Suprapubic skin (tissue), 4 donors: Measurements from ENCODE around the gene LDAH. TPM values are rescaled to one million over a fixed set of nuclear protein-coding genes. Genes with fewer than 3 reads are reported as not detected.
A peak's percentile ranks its signal among the peaks of the same experiment; 100 is the strongest.
"Not testable (repeated sequence)": the region's sequence is repeated elsewhere in the genome, so short reads cannot be mapped to it uniquely, and the experiment has no call there.

Experiments
- DNase-seq, 2 donors: peaks; one replicate each; pipeline ENCODE4 v3.0.0-alpha.2; 2019; ENCODE audit warnings: low spot score in 2 of 2
- H3K27ac ChIP-seq: fragments of 200-600 bp; sonication (generic); one replicate; pipeline ENCODE4 v1.5.1; 2019
- H3K27me3 ChIP-seq: fragments of 200-600 bp; sonication (generic); one replicate; pipeline ENCODE4 v1.5.1; 2019
- H3K36me3 ChIP-seq: fragments of 200-600 bp; sonication (generic); one replicate; pipeline ENCODE4 v1.5.1; 2019
- H3K4me1 ChIP-seq: fragments of 200-600 bp; sonication (generic); one replicate; pipeline ENCODE4 v1.5.1; 2019
- H3K4me3 ChIP-seq: fragments of 200-600 bp; sonication (generic); one replicate; pipeline ENCODE4 v1.5.1; 2019; ENCODE audit warnings: mild to moderate bottlenecking
- H3K9me3 ChIP-seq: fragments of 200-600 bp; sonication (generic); one replicate; pipeline ENCODE4 v1.5.1; 2019
- CTCF ChIP-seq, 2 donors: fragments of 200-600 bp in 1 of 2; fragments of 450-650 bp in 1 of 2; sonication (generic) in 1 of 2; IDR thresholded peaks; one replicate each; pipeline ENCODE4 v1.5.1; 2016 to 2019; ENCODE audit warnings: antibody characterized with exemption in 2 of 2, mild to moderate bottlenecking in 1 of 2, moderate library complexity in 1 of 2
- EP300 ChIP-seq: sonication (generic); formaldehyde crosslinking; IDR thresholded peaks from one replicate; pipeline ENCODE4 v1.6.1; 2017; ENCODE audit warnings: antibody characterized with exemption
- POLR2A ChIP-seq, 2 donors: fragments of 450-650 bp; IDR thresholded peaks; one replicate each; pipeline ENCODE4 v1.6.1; 2017; ENCODE audit warnings: antibody characterized with exemption in 2 of 2, mild to moderate bottlenecking in 2 of 2, moderate library complexity in 2 of 2
- POLR2AphosphoS5 ChIP-seq, 3 donors: sonication (generic); formaldehyde crosslinking; IDR thresholded peaks; one replicate each; pipeline ENCODE4 v1.6.1; 2017; ENCODE audit warnings: antibody characterized with exemption in 3 of 3
- WGBS: methylation state at CpG from one replicate; pipeline ENCODE4 v1.1.5; 2018; 5-methylcytosine and 5-hydroxymethylcytosine counted together
- total RNA-seq, 4 donors: library from RNA; depleted of rRNA; stranded (reverse); fragments of >200 nt; gene quantifications; one replicate each; pipeline ENCODE4 v1.1.0, GENCODE V29; 2016

LDAH gene
- total RNA-seq, 4 donors from 2014 or later: 9.0 to 15.5 (median 10.4) TPM

DNA sequence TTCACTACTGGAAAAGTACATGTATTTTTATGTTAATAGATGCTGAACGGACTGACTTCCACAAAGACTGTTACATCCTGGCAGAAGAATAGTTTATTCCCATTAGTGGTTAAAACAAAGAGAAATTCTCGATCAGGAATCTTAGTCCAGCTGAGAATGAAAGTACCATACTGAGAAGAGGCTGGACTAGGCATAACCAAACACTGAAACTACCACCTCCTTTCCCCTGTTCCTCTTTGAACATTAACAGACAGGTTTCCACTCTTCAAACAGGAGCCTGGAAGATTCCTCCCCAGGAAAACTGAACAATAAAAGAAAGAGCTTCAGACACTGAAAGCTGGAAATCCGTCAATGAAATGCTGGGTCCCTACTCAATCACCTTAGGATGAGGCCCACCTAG is 25.8 kb downstream of the LDAH start:
- no peak overlapping the region for H3K27ac ChIP-seq
- H3K36me3 ChIP-seq: no peaks in the 10 kb centered on the region
- DNase-seq: no peak
- no peaks in the 10 kb centered on the region for H3K9me3 ChIP-seq
- TF ChIP-seq POLR2AphosphoS5 (IDR thresholded peaks at IDR 0.05) (no peak), POLR2A (IDR thresholded peaks at IDR 0.05) (no peak), EP300 (no peak), CTCF (IDR thresholded peaks at IDR 0.05) (no peak)
- H3K4me1 ChIP-seq: peaks cover 8% of the 10 kb centered on the region
- no peaks in the 10 kb centered on the region for H3K27me3 ChIP-seq
- WGBS: 90% methylated on average over 3 of the region's 3 CpGs
- no peak overlapping the region for H3K4me3 ChIP-seq

- no peak overlapping the region for H3K4me3 ChIP-seq
- TF ChIP-seq EP300 (no peak), POLR2AphosphoS5 (IDR thresholded peaks at IDR 0.05) (peak in 1 of 3 donors; percentile 7), POLR2A (IDR thresholded peaks at IDR 0.05) (no peak), CTCF (IDR thresholded peaks at IDR 0.05) (no peak)
- WGBS: 25% methylated on average over 1 of the region's 1 CpG
- H3K9me3 ChIP-seq: no peaks in the 10 kb centered on the region
- H3K36me3 ChIP-seq: no peaks in the 10 kb centered on the region
- peaks cover 8% of the 10 kb centered on the region for H3K4me1 ChIP-seq
- H3K27me3 ChIP-seq: no peaks in the 10 kb centered on the region
- no peak for DNase-seq
- no peak overlapping the region for H3K27ac ChIP-seq
Measured at GRCh38 chr2:20796374-20796791, 26.5 kb downstream of the LDAH start.

- H3K4me1 ChIP-seq, H3K27ac ChIP-seq, H3K4me3 ChIP-seq, H3K36me3 ChIP-seq, H3K9me3 ChIP-seq, H3K27me3 ChIP-seq, DNase-seq: not testable (repeated sequence)
- WGBS: 87% methylated on average over 3 of the region's 3 CpGs
Measured at GRCh38 chr2:20793944-20794343, 29.0 kb downstream of the LDAH start.

DNA sequence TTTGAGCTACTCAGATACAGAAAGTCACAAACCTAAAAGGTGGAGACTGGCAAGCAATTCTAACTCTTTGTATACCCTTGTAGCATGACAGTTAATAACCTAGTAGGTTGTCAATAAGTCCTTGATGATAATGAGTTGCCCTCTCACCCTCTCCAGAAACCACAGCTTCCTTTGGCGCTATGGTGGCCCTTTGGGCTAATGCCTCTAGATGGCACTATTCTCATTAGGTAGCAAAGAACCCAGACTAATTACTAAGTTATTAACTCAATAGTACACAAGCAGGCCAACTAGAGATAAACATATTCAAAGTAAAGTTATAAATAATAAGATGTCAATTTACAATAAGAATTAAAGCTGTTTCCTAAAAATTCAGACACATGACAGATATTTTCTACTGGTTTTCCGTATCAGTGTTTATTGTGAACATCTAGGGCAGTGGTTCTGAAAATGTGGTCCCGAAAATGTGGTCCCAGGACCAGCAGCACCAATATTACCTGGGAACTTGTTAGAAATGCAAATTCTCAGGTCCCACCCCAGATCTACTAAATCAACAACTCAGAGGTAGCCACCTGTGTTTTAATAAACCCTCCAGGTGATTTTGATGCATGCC is 41.1 kb downstream of the LDAH start:
- 74% methylated on average over 3 of the region's 3 CpGs for WGBS
- DNase-seq: no peak
- H3K27ac ChIP-seq: no peak overlapping the region
- H3K4me1 ChIP-seq: no peaks in the 10 kb centered on the region
- TF ChIP-seq EP300 (no peak), CTCF (IDR thresholded peaks at IDR 0.05) (peak in 1 of 2 donors; percentile 40), POLR2AphosphoS5 (IDR thresholded peaks at IDR 0.05) (no peak)
- H3K36me3 ChIP-seq: peaks cover 13% of the 10 kb centered on the region
- no peaks in the 10 kb centered on the region for H3K27me3 ChIP-seq
- H3K4me3 ChIP-seq: no peak overlapping the region
- H3K9me3 ChIP-seq: no peaks in the 10 kb centered on the region

GRCh38 chr2:20771299-20771698 is 51.6 kb downstream of the LDAH start:
- H3K9me3 ChIP-seq: no peaks in the 10 kb centered on the region
- WGBS: 68% methylated on average over 1 of the region's 1 CpG
- H3K4me1 ChIP-seq: no peaks in the 10 kb centered on the region
- H3K27ac ChIP-seq: no peak overlapping the region
- no peak for DNase-seq
- TF ChIP-seq CTCF (IDR thresholded peaks at IDR 0.05) (no peak), POLR2AphosphoS5 (IDR thresholded peaks at IDR 0.05) (no peak), POLR2A (IDR thresholded peaks at IDR 0.05) (no peak), EP300 (no peak)
- no peaks in the 10 kb centered on the region for H3K27me3 ChIP-seq
- H3K36me3 ChIP-seq: peaks cover 14% of the 10 kb centered on the region
- no peak overlapping the region for H3K4me3 ChIP-seq
